Skin epidermis (tissue), 12 donors: ENCODE results near the gene TRIM7.
A peak's percentile ranks its signal among the peaks of the same experiment; 100 is the strongest.

Source experiments
- H3K27ac ChIP-seq, 21 experiments: fragments of 200-600 bp; sonication (generic) in 11 of 21; one replicate each; pipeline ENCODE4 v1.5.0; 2020; ENCODE audit warnings: mild to moderate bottlenecking in 3 of 21, inconsistent platforms in 2 of 21, moderate library complexity in 2 of 21
- H3K4me3 ChIP-seq, 7 experiments: fragments of 200-600 bp; sonication (generic) in 2 of 7; one replicate each; pipeline ENCODE4 v1.5.0; 2020; ENCODE audit warnings: inconsistent platforms in 2 of 7, mild to moderate bottlenecking in 2 of 7, moderate library complexity in 1 of 7

Gene TRIM7

GRCh38 chr5:181233801-181234454, 28.9 kb upstream of the TRIM7 start:
- H3K27ac ChIP-seq = no peak overlapping the region
- no peak overlapping the region for H3K4me3 ChIP-seq

- Histone ChIP-seq H3K4me3 (no peak overlapping the region), H3K27ac (no peak overlapping the region)
Observed at GRCh38 chr5:181233088-181233800, 28.2 kb upstream of the TRIM7 start.

- Histone ChIP-seq H3K27ac (no peak overlapping the region), H3K4me3 (no peak overlapping the region)
Observed at GRCh38 chr5:181232593-181232992, 27.6 kb upstream of the TRIM7 start.

- no peak overlapping the region for H3K27ac ChIP-seq
Observed at GRCh38 chr5:181231432-181231831, 26.4 kb upstream of the TRIM7 start.

GRCh38 chr5:181230551-181230950, 25.6 kb upstream of the TRIM7 start:
- Histone ChIP-seq H3K27ac (no peak overlapping the region), H3K4me3 (no peak overlapping the region)

More at GRCh38 chr5:181231432-181231831, 26.4 kb upstream of the TRIM7 start:
- no peak overlapping the region for H3K4me3 ChIP-seq

- H3K27ac ChIP-seq = no peak overlapping the region
- no peak overlapping the region for H3K4me3 ChIP-seq
Observed at GRCh38 chr5:181229996-181230395, 25.0 kb upstream of the TRIM7 start.

- Histone ChIP-seq H3K4me3 (peak overlapping the region; percentile 61 to 83 (median 78)), H3K27ac (peak overlapping the region in 20 of 21 experiments; percentile 66 to 99 (median 93))
Observed at GRCh38 chr5:181224390-181225229, 19.6 kb upstream of the TRIM7 start.

GRCh38 chr5:181223729-181224389, 18.9 kb upstream of the TRIM7 start:
- Histone ChIP-seq H3K27ac (peak overlapping the region; percentile 66 to 99 (median 93)), H3K4me3 (peak overlapping the region; percentile 61 to 83 (median 78))

- Histone ChIP-seq H3K4me3 (peak within 1 kb of the TSS; percentile 61 to 83 (median 78)), H3K27ac (peak within 1 kb of the TSS; percentile 66 to 99 (median 93))
Observed at GRCh38 chr5:181223058-181223728, 18.2 kb upstream of the TRIM7 start, which contains the start of gene TRIM41. TSS of gene TRIM41 (plus strand) at chr5:181223281. CDS start at chr5:181224000, 719 bp downstream.

GRCh38 chr5:181222630-181223057, 17.6 kb upstream of the TRIM7 start:
- peak overlapping the region; percentile 32 to 99 (median 93) for H3K27ac ChIP-seq
- peak overlapping the region; percentile 61 to 83 (median 78) for H3K4me3 ChIP-seq

- peak overlapping the region; percentile 61 to 83 (median 78) for H3K4me3 ChIP-seq
- H3K27ac ChIP-seq = peak overlapping the region; percentile 32 to 99 (median 93)
Observed at GRCh38 chr5:181221792-181222629, 17.0 kb upstream of the TRIM7 start.

- peak overlapping the region in 2 of 7 experiments; percentile 64 to 80 for H3K4me3 ChIP-seq
- peak overlapping the region in 8 of 21 experiments; percentile 21 to 98 (median 94) for H3K27ac ChIP-seq
Observed at GRCh38 chr5:181221105-181221791, 16.3 kb upstream of the TRIM7 start.

- Histone ChIP-seq H3K4me3 (no peak overlapping the region), H3K27ac (no peak overlapping the region)
Observed at GRCh38 chr5:181220178-181220515, 15.2 kb upstream of the TRIM7 start.

- no peak overlapping the region for H3K4me3 ChIP-seq
- no peak overlapping the region for H3K27ac ChIP-seq
Observed at GRCh38 chr5:181219262-181220177, 14.5 kb upstream of the TRIM7 start.

- H3K4me3 ChIP-seq = peak overlapping the region; percentile 2 to 45 (median 30)
- H3K27ac ChIP-seq = peak overlapping the region in 4 of 21 experiments; percentile 9 to 77 (median 41)
Observed at GRCh38 chr5:181218795-181219124, 13.8 kb upstream of the TRIM7 start.

- peak overlapping the region; percentile 15 to 45 (median 35) for H3K4me3 ChIP-seq
- H3K27ac ChIP-seq = peak overlapping the region in 18 of 21 experiments; percentile 7 to 77 (median 49)
Observed at GRCh38 chr5:181217803-181218062, 12.7 kb upstream of the TRIM7 start.
